GM12892 (cell line): ENCODE data around the gene BPHL.

Experiments used
- POLR2AphosphoS5 ChIP-seq: IDR thresholded peaks from 2 replicates; pipeline ENCODE4 v1.6.1; 2011; ENCODE audit warnings: low read depth, low read length, control low read depth
- TAF1 ChIP-seq: IDR thresholded peaks from 2 replicates; pipeline ENCODE4 v1.6.1; 2011; ENCODE audit warnings: low read depth, mild to moderate bottlenecking, control low read depth, low read length, borderline replicate concordance

GRCh38 chr6:3201388-3201787 is 82.9 kb downstream of the BPHL start:
- TF ChIP-seq TAF1 (no peak), POLR2AphosphoS5 (no peak)
